GM23338 (cell line): ENCODE measurements around the gene ZDHHC7.

Experiments used
- EZH2 ChIP-seq: fragments of 200-600 bp; sonication (generic); IDR thresholded peaks from one replicate; pipeline ENCODE4 v1.8.0; 2017; ENCODE audit warnings: antibody characterized with exemption, mild to moderate bottlenecking, low read depth; ENCODE audit not compliant: unreplicated experiment
- JUNB ChIP-seq: IDR thresholded peaks from one replicate; pipeline ENCODE4 v1.6.1; 2016; ENCODE audit warnings: antibody characterized with exemption; ENCODE audit not compliant: unreplicated experiment
- TF ChIP-seq, protein P1 (sequence below), 2 experiments: fragments of 200-600 bp in 1 of 2; sonication (generic) in 1 of 2; conservative IDR thresholded peaks; 2 replicates each; pipeline versions ENCODE4 v1.5.1 to v1.6.1; 2016 to 2017; ENCODE audit warnings: antibody characterized with exemption in 2 of 2, low read depth in 2 of 2, mild to moderate bottlenecking in 2 of 2, moderate library complexity in 1 of 2

GRCh38 chr16:85040685-85041084 is 29.4 kb upstream of the ZDHHC7 start:
- TF ChIP-seq, protein P1, sequence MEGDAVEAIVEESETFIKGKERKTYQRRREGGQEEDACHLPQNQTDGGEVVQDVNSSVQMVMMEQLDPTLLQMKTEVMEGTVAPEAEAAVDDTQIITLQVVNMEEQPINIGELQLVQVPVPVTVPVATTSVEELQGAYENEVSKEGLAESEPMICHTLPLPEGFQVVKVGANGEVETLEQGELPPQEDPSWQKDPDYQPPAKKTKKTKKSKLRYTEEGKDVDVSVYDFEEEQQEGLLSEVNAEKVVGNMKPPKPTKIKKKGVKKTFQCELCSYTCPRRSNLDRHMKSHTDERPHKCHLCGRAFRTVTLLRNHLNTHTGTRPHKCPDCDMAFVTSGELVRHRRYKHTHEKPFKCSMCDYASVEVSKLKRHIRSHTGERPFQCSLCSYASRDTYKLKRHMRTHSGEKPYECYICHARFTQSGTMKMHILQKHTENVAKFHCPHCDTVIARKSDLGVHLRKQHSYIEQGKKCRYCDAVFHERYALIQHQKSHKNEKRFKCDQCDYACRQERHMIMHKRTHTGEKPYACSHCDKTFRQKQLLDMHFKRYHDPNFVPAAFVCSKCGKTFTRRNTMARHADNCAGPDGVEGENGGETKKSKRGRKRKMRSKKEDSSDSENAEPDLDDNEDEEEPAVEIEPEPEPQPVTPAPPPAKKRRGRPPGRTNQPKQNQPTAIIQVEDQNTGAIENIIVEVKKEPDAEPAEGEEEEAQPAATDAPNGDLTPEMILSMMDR (conservative IDR thresholded peaks at IDR 0.05; ENCODE audit: low read depth in 2 of 2), result no peak
- TF ChIP-seq JUNB (no peak), EZH2 (no peak)
